ENCODE data around the gene USP34.
"Not testable (repeated sequence)": the region's sequence is repeated elsewhere in the genome, so short reads cannot be mapped to it uniquely, and the experiment has no call there.

USP34 gene

DNA sequence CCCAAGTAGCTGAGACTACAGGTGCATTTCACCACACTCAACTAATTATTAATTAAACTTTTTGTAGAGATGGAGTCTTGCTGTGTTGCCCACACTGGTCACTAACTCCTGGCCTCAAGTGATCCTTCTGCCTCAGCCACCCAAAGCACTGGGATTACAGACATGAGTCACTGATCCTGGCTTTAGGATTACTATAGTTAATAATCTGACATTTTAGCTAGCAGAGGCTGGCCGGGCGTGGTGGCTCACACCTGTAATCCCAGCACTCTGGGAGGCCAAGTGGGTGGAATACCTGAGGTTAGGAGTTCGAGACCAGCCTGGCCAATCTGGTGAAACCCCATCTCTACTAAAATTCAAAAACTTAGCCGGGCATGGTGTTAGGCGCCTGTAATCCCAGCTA, 39.5 kb downstream of the USP34 start:
- no peak for DNase-seq (ENCODE audit: low read depth in 2 of 3, low spot score in 1 of 3)

DNA sequence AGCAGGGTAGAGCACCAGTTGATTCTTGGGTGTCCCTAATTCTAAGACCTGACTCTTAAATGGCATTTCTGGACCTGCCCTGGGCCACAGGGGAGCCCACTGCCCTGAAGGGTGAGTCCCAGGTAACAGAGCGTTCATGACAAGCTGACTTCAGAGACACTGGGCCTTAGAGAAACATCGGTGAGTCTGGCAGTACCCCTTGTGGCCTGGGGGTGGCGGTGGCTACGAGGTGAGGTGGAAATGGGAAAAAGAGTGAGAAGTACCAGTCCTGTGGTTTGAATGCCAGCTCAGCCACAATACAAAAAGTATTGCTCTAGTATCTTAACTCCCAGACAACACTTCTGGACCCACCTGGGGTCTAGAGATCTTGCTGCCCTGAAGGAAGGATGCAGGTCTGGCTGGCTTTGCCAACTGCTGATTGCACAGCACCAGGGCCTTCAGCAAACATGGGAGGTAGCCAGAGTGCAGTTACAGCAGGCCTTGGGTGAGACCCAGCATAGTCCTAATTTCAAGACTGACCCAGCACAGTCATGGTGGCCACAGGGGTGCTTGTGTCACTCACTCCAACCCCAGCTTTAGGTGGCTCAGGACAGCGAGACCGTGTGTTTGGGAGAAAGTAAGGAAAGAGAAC, 44.5 kb downstream of the USP34 start:
- peak; percentile 54 to 70 (median 59) for DNase-seq (ENCODE audit: low read depth in 2 of 3, low spot score in 1 of 3)

DNA sequence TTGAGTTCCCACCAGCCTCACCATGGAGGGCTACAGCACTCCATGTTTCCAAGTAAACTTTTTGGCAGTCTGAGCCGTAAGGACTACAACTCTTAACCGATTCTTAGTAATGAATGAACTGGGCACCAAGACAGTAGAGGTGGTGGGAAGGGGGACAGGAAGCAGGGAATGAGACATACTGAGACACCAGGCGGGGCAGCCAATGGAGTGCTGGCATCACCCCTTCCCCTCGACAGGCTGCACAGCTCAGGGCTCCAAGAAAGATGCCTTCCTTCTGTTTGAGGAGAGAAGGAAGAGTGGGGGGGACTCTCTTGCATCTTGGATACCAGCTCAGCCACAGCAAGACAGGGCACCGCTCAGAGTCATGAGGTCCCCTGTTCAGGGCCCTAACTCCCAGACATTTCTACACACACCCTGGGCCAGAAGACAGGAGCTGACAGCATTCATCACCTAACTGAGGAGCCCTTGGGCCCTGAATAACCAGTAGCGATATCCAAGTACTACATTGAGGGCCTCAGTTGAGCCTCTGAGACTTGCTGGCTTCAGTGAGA, 45.2 kb downstream of the USP34 start:
- no peak for DNase-seq (ENCODE audit: low read depth in 2 of 3, low spot score in 1 of 3)

DNA sequence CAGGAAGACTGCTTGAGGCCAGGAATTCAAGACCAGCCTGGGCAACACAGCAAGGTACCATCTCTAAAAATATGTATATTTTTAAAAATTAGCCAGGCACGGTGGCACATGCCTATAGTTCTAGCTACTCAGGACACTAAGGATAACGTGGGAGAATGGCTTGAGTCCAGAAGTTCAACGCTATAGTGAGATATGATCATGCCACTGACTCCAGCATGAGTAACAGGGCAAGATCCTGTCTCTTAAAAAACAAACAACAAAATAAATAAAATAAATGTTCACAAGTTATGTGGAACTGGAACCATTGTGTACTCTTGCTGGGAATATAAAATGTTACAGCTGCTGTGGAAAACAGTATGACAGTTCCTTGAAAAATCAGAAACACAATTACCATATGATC, 47.2 kb downstream of the USP34 start:
- DNase-seq (ENCODE audit: low read depth in 2 of 3, low spot score in 1 of 3): no peak

DNA sequence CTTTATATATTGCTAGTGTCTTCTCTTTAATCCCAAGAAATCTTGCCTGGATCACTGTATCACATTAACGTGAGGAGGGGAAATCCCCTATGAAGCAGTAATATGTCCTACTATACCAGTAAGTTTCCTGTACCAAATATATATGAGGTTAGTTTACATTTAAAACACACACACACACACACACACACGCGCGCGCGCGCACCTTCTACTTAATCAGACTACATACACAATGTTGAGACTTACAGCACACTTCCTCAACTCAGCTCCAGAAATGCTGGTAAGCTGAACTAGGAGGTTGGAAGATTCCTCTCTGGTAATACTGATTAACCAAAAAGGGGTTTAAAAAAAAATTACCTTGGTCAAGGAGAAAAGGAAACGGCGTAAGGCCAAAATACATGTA, 49.3 kb downstream of the USP34 start:
- DNase-seq (ENCODE audit: low read depth in 2 of 3, low spot score in 1 of 3): no peak

DNA sequence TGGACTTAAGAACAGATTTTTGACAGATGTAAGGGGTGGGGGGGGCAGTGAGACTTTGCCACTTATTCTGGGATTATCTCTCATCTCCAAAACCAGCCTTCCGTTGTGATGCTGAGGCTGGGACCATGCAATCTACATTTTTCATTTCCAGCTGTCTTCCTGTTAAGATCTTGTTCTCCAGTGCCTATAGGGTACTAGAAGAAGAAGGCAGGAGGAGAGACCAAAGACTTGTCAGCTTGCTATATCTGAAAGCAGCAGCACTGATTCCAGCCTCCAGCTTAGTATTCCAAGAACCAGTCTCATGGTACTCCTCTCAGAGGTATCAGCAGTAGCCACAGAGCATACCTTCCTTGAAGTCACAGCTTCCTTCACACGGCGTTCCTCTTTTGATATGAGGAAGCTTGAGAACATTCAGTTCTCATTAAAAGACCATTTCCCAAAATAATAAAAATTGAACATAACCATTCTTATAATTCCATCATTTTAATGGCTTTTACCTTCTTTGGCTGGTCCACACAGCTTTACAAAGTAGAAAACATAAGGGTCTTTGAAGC, 49.8 kb downstream of the USP34 start:
- no peak for DNase-seq (ENCODE audit: low read depth in 2 of 3, low spot score in 1 of 3)

DNA sequence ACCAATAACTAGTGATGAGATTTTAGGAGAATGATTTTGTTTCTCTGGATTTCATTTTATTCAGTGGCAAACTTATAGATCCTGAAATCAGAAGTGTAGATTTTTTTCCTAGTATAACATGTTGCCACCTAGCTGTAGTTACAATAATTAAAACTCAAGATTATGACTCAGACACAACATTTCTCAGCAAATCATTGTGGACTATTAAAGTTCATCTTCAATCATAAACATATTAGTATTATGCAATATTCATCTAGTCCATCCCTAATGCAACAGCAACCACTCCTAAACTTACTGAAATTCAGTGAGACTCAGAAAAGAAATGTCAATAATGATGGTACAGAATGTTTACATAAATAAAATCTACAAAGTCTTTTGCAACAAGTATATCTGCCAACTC, 51.3 kb downstream of the USP34 start:
- DNase-seq (ENCODE audit: low read depth in 2 of 3, low spot score in 1 of 3): no peak

DNA sequence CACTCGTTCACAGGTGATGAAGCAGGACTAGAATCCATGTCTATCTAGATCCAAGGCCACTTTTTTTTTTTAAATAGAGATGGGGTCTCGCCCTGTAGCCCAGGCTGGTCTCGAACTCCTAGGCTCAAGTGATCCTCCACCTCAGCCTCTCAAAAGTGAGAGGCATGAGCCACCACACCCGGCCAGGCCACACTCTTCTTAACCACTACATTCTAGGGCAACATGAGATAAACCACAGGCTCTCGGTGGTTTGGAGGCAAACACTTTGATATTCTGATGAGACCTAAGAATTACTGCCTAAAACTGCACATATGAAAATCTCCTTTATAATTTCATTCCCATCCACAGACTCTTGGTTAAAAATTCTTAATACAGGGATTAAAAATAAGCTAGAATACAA, 51.8 kb downstream of the USP34 start:
- no peak for DNase-seq (ENCODE audit: low read depth in 2 of 3, low spot score in 1 of 3)

DNA sequence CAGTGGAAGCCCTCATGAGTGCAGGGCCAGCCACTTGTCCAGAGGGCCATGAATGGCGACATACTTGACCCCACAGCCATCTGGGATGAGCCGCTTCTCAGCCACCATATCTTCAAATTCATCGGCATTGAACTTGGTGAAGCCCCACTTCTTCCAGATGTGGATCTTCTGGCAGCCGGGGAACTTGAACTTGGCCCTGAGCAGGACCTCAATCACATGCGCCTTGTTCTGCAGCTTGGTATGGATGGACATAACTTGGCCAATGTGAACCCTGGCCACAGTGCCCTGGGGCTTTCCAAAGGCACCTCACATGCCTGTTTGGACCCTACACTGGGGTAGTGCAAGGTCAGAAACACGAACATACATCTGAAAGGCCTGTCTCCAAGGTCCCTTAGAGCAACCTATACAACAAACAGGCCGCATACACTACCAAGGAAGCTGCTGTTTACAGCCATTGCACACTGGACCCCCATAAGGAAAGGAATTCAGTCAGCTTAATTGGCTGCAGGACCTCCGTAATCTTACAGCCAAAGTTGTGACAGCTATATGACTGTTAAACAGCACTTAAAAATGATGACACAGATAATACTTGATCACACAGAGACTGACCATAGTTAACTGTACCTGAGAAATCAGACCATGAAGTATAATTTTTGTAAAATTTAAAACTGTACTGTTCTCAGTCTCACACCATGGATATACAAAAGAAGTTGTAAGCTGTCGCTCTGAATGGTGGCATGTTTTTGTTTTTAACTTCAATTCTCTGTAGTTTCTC, 53.8 kb downstream of the USP34 start:
- DNase-seq (ENCODE audit: low read depth in 2 of 3, low spot score in 1 of 3): no peak

DNA sequence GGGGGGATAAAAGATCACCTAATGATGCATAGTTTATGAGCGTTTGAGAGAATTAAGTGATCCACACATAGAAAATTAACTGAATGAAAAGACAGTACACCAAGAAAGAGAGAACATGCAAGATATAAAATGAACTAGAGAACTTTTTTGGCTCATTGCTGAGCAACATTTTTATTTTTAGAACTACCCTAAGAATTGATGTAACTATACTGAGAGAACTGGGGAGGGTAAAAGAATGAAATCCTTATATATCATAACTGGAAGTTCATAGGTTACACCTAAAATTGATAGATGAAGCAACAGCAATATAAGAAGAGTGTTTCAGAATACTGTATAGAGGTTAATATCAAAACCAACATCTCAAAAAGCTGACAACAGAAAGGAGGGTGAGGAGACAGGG, 55.6 kb downstream of the USP34 start:
- no peak for DNase-seq (ENCODE audit: low read depth in 2 of 3, low spot score in 1 of 3)

DNA sequence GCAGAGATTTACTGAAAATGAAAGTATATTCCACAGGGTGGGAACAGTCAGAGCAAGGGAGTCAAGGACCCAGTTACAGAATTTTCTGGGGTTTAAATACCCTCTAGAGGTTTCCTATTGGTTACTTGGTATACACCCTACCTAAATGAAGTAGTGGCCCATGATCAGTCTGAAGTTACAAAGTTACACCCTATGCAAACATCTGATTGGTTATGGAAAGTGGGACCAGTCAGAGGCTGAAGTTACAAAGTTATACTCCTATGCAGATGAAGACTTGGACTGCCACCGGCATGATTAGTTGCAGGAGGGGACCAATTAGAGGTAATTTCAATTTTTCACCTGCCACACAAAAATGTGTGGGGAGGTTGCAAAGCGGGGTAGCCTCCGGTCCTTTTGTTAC, 56.2 kb downstream of the USP34 start:
- no peak for DNase-seq (ENCODE audit: low read depth in 2 of 3, low spot score in 1 of 3)

DNA sequence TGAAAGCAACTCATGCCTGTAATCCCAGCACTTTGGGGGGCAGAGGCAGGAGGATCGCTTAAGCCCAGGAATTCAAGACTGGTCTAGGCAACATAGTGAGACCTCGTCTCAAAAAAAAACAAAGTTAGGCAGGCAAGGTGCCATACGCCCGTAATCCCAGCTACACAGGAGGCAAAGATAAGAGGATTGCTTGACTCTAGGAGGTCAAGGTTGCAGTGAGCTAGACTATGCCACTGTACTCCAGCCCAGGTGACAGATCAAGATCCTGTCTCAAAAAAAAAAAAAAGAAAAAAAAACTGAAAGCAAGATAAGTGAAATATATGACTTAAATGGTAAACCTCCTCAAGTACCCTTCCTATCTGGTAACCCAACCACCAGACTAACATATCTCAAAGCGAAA, 59.8 kb downstream of the USP34 start:
- no peak for DNase-seq (ENCODE audit: low read depth in 2 of 3, low spot score in 1 of 3)

DNA sequence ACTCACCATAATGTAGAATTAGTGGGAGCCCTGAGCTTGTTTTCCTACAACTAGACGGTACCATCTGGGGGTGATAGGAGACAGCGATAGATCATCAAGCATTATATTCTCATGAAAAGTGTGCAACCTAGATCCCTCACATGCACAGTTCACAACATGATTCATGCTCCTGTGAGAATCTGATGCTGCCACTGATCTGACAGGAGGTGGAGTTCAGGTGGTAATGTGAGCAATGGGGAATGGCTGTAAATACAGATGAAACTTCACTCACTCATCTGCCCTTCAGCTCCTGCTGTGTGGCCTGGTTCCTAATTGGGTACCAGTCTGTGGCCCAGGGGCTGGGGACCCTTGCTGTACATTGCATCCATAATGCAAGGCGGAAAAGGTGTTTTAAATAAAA, 60.7 kb downstream of the USP34 start:
- no peak for DNase-seq (ENCODE audit: low read depth in 2 of 3, low spot score in 1 of 3)

DNA sequence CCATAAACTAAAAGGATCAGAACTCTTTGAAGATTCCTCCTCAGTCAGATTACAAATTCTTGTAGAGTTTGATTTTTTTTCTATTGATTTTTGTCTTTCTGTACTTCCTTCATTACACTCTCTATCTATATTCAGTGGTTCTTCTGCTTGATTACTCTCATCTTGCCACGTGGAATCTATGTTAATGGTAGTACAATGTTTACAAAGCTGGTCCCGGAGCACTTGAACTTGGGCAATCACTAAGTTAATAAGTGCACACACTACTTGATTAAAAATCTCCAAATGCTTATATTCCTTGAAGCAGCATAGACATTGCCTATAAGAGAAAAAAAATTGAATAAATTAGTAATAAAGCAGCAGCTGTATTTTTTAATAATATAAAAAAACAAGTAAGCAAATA, 65.1 kb downstream of the USP34 start:
- DNase-seq (ENCODE audit: low read depth in 2 of 3, low spot score in 1 of 3): no peak

DNA sequence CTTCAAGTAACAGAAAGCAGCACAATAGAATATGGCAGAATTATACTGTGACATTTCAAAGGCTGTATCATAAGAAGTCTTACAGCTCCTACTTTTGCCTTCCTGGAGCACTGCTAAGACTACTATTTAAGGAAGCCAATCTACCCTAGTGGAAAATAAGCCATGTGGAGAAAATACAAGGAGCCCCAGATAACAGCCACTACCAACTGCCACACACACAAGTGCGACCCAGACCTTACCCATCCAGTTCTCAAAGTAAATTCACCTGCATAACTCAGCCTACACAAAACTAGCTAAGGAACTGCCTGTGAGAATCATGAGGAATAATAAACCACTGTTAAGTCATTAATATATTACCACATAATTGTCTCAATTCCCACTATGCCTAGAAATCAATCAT, 66.4 kb downstream of the USP34 start:
- DNase-seq (ENCODE audit: low read depth in 2 of 3, low spot score in 1 of 3): no peak

DNA sequence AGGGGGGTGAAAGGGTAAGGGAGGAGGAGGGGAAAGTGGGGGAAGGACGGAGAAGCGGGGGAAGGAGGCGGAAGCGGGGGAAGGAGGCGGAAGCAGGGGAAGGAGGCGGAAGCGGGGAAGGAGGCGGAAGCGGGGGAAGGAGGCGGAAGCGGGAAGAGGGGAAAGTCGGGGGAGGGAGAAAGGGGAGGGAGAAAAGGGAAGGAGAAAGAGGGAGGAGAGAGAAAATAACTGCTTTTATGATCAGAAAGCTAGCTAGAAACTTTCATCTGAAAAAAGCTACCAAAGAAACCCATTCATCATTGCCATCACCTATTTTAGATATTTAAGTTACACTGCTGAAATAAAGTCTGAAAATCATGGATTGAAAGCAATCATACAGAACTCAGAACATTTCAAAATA, 72.5 kb downstream of the USP34 start:
- no peak for DNase-seq (ENCODE audit: low read depth in 2 of 3, low spot score in 1 of 3)

DNA sequence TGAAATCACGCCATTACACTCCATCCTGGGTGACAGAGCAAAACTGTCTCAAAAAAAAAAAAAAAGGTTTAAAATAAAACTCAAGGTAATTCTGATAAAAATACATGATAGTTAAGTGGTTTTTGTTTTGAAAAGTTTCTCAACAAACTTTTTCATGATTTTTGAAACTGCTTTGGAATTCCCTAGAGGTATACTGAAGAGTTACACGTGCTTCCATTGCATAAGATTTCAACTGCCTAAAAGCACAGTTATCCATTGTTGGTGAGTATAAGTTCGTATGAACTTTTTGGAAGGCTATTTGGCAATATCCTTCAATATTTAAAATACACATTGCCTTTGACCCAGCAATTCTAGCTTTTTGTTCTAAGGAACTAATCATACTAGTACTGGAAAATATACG, 74.9 kb downstream of the USP34 start:
- DNase-seq (ENCODE audit: low read depth in 2 of 3, low spot score in 1 of 3): no peak

DNA sequence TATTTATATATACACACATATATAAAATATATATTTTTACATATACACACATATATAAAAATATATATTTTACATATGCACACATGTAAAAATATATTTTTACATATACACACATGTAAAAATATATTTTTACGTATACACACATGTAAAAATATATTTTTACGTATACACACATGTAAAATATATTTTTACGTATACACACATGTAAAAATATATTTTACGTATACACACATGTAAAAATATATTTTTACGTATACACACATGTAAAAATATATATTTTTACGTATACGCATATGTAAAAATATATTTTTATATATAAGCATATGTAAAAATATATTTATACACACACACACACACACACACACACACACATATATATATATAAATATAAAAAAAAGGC, 83.3 kb downstream of the USP34 start:
- DNase-seq (ENCODE audit: low read depth in 2 of 3, low spot score in 1 of 3): not testable (repeated sequence)

DNA sequence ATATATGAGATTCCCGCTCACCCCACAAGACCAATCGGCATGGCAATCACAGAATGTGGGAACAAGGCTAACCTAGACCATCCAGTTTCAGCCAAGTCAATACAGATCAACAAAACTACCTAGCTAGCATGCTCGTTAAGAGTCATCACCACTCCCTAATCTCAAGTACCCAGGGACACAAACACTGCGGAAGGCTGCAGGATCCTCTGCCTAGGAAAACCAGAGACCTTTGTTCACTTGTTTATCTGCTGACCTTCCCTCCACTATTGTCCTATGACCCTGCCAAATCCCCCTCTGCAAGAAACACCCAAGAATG, 90.0 kb downstream of the USP34 start:
- not testable (repeated sequence) for DNase-seq (ENCODE audit: low read depth in 2 of 3, low spot score in 1 of 3)

DNA sequence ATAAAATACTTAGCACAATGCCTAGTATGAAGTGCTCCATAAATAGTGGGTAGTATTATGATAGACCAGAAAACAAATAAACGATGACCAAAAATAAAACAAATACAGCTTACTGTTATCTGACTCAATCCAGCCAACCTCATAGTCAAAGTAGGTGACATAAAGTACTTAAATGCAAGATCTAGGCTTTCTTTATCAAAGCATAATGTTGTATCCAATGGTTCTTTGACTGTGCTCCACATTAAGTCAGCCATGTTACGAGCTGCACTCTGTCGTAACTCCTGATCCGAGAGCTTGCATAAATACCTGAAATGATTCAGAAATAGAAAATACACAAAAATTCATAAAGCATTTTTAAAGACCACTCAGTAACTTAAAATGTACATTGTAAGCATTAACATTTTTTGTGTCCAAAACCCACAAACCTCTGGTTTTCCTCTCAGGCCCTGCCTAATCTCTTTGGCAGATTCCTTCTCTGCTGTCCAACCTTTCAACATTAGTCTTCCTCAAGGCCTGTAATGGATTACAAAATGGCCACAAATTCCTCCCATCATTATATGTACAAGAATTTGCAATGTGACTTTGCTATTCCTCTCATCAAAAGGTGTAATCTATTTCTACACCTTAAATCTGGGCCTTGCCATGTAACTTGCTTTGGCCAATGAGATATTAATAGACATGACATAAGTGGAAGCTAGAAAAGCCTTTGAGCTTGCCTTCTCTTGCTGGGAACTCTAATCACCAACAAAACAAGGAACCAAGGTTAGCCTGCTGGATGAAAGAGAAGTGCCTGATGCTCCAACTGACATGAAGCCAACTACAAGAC, 90.6 kb downstream of the USP34 start:
- no peak for DNase-seq (ENCODE audit: low read depth in 2 of 3, low spot score in 1 of 3)

DNA sequence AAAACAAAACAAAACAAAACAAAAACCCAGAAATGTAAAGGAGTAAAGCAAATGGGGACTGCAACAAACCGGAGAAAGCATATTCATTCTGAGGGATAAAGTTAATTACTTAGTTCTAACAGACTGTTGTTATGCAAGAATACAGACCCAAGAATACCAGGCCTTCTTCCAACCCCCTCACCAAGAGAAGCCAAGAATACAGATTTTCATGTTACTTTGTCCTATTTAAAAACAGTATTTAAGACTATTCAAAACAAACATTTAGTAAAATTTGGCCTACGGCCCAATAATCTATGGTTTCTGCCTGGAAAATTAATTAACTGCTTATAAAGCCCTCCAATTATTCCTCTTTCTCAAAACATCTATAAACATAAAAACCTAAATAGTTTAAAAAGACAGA, 91.4 kb downstream of the USP34 start:
- DNase-seq (ENCODE audit: low read depth in 2 of 3, low spot score in 1 of 3): no peak

DNA sequence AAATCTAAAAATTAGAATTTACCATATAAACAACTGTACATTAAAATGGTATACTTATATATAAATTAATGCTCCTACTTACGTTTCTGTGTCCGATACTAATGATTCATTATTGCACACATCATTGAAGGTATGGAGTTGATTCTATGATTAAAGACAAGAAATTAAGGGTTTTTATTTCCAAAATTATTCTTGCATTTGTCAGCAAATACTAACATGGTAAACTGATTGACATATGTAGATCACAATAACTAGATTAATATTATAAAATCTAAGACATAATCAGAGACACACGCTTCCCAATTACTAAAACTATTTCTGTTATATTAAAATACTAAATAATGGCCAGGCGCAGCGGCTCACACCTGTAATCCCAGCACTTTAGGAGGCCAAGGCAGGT, 92.6 kb downstream of the USP34 start:
- no peak for DNase-seq (ENCODE audit: low read depth in 2 of 3, low spot score in 1 of 3)
